ENCODE results near the gene EMX2.
"Not testable (repeated sequence)": the region's sequence is repeated elsewhere in the genome, so short reads cannot be mapped to it uniquely, and the experiment has no call there.

The EMX2 gene
- total RNA-seq, result 0 to 0.10 (median 0) reads per million in 18 experiments

DNA sequence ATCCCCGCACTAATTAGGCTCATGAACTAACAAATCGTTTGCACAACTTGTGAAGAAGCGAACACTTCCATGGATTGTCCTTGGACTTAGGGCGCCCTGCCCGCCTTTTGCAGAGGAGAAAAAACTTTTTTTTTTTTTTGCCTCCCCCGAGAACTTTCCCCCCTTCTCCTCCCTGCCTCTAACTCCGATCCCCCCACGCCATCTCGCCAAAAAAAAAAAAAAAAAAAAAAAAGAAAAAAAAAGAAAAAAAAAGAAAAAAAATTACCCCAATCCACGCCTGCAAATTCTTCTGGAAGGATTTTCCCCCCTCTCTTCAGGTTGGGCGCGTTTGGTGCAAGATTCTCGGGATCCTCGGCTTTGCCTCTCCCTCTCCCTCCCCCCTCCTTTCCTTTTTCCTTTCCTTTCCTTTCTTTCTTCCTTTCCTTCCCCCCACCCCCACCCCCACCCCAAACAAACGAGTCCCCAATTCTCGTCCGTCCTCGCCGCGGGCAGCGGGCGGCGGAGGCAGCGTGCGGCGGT lies at the start of gene EMX2:
Gene EMX2 (plus strand): TSS at position 41 of the 519 bp plus-strand sequence. CDS start 522 bp downstream, outside the sequence.
- DNase-seq, result no peak

DNA sequence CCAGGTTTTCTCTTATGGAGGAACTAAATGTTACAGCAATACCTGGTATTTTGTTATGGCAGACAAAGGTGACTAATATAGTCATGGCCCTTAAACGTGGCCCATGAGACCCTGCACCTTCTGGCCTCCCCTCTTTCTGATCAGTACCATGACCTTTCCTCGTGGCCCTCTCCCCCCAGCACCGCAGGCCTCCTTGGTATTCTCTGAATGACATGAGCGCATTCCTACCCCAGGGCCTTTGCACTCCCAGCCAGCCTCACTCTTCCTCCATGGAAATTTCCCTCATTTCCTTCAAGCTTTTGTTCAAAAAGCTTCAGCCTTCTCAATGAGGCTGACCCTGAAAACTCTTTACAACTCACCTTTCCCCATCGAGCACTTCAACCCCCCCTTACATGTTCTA lies 46.5 kb upstream of the EMX2 start:
- DNase-seq, result no peak

DNA sequence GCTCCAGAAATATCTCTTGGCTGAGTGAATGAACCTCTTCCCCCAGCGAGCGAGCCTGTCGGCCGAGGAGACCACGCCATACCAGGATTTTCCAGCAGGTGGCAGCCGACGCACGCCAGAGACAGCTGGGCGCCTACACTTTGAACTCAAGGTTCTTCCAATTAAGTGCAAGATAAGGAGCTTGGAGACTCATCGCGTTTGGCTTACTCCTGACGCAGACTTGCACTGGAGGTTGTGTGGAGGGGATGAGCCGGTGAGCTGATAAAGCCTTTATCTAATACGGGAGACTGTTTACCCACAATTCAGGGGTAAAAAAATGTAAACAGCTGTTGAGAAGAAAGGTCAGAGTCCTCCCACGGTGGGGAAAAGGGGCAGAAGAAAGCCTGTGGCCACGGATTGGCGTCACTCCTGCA lies 45.9 kb upstream of the EMX2 start:
- DNase-seq, result peak; percentile 76 to 80

DNA sequence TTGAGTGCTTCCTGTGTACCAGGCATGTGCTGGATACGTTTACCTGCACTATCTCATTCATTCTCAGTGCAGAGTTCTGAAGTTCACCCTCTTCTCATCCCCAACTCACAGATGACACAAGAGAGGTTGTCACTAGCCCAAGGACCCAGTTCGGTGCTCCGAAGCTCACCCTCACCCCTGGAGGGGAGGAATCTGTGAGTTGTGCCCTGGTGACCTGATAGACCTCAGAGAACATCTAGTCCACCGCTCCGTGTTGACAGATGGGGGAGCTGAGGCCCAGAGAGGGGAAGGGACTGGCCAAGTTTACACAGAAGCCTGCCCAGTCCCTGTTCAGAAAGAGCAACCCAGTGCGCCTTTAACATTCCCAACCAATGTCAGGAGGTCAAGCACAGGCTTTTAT lies 44.8 kb upstream of the EMX2 start:
- DNase-seq, result no peak

DNA sequence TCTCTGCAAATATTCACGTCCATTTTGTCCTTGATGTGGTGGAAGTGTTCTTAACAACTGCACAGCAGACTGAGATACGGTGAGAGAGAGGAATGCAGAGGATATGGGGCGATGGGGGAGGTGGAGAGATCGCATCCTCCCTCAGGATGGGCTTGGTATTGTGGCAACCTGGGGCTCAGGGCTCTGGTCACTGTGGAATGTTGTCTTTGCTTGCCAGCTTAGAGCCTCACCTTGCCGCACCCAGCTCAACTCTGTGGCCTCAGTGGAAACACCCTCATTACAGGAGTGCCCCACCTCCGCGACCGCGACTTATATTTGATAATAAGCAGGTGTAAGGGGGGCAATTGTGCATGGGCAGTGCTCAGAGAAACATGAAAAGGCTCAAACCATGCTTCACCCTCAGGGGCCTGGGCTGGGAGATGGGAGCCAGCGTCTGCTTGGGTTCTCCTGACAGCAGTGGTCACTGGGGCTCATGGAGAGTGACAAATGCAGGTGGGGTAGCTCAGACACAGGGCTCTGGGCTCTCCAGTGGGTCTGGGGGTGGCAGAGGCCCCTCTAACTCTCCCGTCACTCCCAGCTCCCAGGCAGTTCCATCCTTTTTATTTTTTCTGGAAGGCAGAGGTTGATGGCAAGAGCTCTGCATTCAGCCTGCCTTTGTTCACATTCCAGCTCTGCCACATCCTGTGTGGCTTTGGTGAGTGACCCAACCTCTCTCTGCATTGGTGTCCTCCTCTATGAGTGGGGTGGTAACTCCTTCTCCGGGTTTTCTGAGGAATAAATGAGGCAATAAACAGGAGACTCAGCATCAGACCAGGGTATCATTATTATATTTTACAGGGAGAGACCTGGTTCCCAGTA lies 43.1 kb upstream of the EMX2 start:
- no peak for DNase-seq

DNA sequence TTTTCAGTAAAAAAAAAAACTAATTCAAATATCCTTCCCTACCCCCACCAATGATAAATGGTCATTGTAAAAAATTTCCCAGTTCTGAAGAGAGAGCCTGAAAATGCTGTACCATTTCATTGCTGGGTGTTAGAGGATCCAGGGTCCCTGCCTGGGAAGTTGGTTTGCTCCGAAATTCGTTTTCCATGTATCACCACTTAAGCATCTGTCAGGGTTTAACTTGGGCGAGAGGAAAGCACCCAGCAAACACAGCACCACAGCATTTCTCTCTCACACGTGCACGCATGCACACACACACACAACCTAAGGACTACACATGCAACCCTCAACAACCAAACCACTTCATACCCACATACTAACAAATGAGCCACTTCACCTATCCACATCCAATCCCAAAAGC lies 42.1 kb upstream of the EMX2 start:
- DNase-seq, result no peak

DNA sequence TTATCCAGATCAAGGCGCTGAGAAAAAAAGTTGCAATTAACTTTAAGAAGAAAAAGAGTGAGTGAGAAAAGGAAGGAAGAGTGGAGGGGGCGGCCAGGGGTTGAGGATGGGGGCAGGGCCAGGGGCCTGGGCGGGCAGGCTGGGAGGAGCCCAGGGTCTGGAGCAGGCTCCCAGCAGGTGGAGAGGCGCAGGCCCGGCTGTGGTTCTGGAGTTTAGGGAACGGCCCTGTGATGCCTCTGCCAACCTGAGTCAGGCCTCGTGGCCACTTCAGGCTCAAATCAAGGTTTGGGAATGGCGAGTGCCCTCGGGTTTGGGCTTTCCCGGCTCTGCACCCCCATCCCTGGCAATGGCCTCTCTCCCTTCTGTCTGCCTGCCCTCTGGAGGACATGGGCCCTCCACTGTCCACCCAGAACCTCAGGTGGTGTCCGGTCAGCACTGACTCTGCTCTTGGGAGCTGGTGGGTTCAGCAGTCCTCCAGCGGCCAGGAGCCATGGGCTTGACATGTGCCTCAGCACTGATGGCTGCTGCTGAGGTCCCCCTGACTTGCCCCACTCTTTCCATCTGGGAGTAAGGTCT lies 41.0 kb upstream of the EMX2 start:
- no peak for DNase-seq

DNA sequence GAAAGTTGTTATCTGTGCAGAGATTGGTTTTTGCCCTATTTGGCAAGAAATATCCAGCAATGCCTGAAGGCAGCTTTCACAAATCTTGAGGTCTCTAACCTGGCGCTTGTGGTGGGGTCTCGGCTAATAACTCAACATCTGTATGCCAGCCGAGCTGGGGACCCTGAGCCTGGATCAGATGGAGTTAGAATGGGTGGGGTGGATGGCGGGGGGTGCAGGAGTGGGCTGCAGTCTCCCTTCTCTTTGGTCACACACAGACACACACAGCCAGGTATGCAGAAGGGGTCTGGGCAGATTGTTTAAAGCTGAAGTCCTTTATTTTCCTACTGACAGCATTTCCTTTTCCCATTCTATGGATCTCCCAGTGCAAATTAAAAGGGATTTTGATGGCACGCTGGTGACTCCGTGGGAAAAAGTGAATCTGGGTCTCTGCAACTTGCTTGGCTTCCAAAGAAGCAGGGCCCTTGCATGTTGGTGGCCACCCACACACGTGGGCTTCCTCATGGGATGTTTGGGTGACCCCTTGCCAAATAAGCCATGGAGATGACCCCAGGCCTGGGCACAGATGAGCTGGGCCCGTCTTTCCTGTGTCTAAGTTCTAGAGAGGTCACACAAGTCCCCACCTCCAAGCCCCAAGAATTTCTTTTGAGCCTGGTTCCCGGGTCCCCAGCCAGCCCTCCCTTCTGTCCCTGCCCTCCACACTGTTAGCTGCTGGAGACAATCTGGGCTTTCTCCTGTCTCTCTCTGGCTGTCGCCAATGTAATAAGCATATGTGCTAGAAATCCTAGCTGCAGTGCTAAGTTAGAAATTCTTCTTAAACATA lies 39.9 kb upstream of the EMX2 start:
- no peak for DNase-seq

DNA sequence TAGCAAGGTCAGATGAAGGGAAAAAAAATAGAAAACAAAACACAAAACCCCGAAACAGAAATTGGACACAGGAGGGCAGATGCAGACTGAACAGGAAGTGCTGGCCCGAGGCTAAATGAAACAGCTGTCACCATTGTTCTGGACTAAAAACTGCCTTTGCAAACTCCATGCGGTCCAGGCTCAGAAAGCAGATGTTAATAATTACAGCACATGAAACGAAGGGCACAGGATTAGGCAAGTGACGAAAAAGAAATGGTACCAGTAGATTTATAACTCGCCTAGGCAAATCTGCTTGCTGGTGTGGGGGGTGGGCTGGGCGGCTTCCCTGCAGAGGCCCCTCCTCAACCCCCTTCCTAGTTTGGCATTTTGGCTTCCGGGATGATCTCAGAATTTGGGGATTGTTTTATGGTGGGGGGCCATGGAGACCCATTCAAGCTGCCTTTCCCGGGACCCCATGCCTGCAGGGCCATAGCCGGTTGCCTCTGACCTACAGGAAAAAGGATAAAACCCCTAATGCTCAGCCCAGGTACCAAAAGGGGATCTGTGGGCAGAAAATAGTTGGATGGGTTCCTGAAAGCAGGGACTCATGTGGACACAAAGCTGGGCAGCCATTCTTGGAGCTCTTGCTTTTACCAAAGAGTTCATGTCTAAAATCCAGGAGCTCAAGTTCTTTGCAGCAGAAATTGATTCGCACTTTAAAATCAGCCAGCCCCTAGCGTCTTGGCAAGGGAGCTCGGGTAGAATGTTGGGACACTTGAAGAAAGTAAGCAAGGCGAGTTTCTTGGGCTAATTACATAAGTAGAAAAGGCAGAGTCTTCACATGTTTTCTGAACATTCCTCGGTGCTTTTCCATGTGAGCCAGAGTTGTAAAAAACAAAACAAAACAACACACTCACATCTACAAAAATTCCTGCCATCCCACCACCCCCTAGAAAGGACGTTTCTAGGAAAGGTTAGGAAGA lies 39.0 kb upstream of the EMX2 start:
- no peak for DNase-seq

DNA sequence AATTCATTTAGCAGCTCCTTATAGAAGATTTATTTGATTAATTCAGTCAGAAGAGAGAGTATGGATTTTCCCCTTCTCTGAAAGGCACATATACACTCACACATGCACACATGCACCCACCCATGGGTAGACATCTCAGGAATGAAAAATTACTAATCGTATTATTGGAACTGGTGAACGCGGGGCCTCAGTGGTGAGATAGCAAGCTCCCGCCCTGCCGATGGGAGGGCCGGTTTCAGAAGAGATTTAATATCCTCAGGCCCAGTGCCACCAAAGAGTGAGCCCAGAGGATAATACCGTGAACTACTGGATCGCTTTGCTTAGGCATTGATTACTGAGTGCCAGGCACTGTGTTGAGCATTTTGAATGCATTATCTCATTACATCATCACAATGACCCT lies 38.0 kb upstream of the EMX2 start:
- DNase-seq, result no peak

DNA sequence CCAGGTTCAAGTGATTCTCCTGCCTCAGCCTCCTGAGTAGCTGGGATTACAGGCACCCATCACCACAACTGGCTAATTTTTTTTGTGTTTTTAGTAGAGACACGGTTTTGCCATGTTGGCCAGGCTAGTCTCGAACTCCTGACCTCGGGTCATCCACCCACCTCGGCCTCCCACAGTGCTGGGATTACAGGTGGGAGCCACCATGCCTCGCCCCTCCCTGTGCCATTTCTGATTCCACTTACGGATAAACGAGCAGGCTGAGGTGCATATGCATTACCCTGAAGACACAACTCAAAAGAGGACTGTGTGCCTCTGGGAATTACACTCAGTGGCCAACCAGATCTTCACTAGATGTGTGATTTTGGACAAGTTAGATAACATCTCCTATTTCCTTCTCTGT lies 35.5 kb upstream of the EMX2 start:
- not testable (repeated sequence) for DNase-seq

DNA sequence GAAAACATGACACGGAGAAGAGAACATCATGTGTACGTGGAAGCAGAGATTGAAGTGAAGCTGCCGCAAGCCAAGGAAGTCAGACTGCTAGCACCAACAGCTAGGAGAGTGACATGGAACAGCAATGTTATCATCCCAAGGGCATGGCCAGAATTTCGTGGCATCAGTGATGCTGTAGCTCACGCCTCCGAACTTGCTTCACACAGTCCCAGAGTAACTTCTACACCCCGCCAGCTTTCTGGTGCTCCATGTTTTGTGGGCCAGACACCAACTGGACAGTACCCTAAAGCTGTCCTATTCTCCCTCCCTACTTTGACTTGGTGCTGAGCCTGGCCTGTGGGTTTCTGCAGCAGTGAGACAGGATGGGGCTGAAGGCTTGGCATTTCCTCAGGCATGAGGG lies 33.0 kb upstream of the EMX2 start:
- no peak for DNase-seq

DNA sequence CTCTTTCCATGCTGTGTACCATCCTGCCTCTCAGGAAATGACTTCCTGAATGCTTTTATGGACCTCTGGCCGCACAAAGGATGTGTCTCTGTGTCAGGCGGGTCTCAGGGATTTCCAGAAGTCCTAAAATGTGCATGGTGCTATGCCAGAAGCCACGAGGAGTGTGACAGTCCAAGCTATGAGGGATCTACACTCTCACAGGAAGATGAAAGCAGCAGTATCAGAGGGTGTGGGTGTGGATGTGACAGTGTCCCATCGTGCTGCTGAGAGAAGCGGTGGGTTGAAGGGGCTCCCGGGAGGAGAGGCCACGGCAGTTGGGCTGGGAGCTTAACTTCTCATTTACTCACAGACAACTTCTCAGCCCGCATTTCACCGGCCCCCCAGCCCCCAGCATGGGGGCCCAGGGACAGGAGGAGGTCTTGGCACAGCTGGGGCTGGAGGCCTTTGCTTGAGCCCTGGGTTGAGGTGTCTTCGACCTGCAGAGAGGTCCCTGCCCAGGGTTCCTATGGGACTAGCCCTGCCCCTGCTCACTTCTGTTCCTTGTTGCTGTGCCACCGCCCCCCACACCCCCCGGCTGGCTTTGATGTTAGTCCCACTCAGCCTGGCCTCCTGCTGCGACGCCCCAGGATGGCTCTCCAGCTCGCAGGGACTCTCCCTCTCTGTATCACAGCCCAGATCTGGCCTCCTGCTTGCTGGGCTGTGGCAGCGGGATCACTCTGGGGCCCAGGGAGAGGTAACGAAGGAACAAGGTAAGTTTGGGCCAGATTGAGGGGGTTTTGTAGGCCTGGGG lies 30.8 kb upstream of the EMX2 start:
- DNase-seq, result no peak

DNA sequence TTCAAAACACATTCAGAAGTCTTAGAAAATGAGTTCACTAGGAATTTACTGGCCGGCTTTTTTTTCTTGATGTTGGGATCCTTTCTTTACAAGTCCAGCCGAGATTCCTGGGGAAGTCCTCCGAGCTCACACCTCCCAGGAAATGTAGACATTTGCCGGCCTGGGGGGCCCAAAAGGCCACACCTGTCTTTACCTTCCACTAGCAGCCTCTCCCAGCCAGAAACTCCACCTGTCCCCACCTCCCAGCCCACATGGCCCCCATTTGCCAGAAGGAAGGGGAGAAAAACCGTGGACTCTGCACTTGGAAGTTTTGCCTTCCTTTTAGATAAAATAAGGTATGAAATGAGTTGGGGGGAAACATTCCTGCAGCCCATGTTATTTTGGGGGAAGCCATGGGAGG lies 27.6 kb upstream of the EMX2 start:
- DNase-seq, result no peak

DNA sequence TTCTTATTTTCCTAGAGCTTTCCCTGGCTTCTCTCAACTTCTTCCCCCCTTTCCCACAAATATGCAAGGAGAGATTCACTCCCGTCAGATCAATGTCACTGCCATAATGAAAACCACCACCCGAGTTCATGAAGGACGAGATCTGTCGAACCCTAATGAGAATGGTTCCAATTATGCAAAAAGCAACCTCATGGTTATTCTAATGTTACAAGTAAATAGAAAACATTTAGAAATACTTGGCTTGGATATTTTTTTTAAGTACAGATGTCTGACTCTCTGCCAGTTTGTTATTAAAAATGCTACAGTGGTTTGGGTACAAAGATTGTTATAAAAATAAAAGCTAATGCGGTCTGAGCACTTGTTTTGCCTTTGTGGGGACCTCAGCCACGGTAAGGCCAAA lies 25.9 kb upstream of the EMX2 start:
- no peak for DNase-seq

DNA sequence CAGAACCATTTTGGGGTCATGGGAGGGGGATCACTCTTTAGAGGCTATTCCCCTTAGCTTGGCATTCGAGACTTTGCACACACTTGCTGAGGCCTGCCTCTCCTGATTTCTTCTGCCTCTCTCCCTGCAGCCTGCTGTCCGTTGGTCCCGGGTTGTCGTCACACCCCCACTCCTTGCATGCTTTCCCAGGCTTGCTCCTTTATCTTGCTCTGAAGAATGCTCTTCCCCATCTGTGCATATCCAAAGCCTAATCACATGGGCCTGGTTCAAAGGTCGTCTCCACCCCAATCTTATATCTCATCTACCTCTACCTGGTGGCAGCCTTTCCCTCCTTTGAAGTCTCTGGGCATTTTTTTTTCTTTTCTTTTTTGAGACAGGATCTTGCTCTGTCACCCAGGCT lies 24.3 kb upstream of the EMX2 start:
- DNase-seq, result no peak

DNA sequence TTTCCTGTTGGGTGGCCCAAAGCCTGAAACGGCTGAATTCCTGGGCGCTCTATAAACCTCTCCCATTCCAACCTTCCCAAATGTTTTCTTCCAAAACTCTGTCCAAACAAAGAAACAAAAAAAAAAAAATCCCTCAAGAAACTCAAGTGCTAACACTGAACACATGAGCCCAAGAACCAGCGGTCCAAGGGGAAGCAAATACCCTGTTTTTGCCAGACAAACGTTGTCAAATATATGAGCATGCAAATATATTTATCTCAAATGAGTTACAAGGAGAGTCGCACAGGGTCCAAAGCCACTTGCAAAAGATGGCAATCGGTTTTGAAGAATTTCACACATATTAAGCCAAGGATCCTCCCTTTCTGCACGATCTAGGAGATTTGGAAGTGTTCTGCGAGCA lies 23.3 kb upstream of the EMX2 start:
- DNase-seq, result no peak

DNA sequence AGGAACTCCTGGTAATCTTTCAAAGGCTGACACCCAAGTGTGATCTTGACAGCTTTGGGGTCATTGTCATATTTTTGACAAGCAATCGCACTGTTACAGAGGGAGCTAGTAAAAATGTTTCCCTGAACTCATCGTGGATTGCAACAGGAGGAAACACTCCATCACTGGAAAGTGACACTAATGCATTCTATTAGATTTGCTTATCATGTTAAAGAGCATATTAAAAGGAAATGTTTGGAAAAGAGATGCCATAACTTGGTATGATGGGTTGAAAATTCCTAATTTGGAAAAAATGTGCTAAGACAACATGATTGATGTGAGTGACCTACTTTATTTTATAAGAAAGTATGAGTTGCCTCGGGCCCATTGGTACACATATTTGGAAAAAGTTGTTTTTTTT lies 22.7 kb upstream of the EMX2 start:
- no peak for DNase-seq

DNA sequence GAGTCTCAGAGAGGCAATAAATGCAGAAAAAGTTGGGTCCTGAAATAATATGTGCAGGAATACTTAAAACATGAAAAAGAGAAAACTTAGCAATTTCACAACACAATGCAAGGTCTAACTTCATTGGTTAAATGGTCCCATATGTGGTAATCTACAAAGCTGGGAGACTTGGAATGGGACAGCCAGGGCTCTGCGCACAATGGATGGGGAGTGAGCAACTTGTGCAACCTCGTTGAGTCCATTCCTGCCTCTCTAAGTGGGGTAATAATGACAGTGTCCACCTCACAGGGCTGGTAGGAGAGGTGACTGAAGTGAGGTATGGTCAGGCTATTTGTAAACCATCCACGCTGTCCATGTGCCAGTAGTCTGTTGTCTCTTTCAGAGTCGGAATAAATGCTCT lies 11.8 kb upstream of the EMX2 start:
- DNase-seq, result no peak

DNA sequence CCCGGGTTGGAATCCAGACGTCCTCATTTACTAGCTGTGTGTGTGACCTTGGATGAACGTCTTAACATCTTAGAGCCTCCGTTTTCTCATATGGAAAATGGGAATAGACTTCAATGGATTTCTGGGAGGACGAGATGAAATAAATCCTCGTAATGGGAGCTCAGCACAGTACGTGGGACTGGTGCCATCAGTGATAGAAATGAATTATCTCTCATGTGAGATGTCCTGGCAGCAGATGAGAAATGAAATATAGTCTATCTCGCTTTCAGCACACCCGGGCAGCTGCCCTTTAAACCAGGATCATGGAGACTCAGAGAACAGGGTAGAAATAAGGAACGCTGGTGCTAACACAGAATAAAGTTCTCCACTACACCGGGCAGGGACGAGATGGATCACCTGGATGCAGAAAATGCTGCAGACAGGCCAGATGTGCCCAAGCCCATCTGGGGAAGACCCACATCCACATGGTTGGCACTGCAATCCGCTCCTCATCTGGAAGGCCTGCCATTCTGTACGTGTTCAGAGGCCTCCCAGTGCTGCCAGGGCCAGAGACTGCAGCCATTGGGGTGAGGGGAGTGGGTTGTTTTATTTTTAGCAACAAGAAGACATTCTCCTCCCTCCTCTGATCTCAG lies 11.1 kb upstream of the EMX2 start:
- no peak for DNase-seq

DNA sequence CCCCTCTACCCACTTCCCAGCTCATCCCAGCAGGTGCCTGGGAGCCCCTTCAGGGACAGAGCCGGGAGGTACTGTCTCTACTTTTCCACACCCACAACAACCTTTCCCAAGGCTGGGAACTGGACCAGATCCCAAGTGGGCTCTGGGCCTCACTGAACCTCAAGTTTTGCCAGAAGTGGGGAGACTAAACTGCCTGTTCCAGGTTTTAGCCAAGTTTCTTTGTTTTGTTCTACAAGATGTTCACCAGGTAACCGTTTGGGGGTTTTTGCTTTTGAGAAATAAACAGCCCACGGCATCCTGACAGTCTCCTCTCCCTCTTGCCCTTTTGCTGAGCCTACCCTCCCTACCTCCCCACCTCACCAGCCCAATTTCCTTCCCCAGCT lies 10.6 kb upstream of the EMX2 start:
- DNase-seq, result no peak
